WTC11 (cell line): ENCODE data around the gene ZNF470. TPM values are rescaled to one million over a fixed set of nuclear protein-coding genes. Genes with fewer than 3 reads are reported as not detected.
A peak's percentile ranks its signal among the peaks of the same experiment; 100 is the strongest.

Experiments
- CREM ChIP-seq: sonication (generic); formaldehyde crosslinking; IDR thresholded peaks from 2 replicates; pipeline ENCODE4 v1.8.1; 2022; ENCODE audit warnings: mild to moderate bottlenecking, missing genetic modification reagents, moderate library complexity
- ERG ChIP-seq: fragments of 250-450 bp; sonication (Bioruptor Pico); IDR thresholded peaks from 2 replicates; pipeline ENCODE4 v1.8.0; 2021; ENCODE audit warnings: mild to moderate bottlenecking
- ESRRA ChIP-seq: sonication (generic); formaldehyde crosslinking; IDR thresholded peaks from 2 replicates; pipeline ENCODE4 v1.8.1; 2022; ENCODE audit warnings: mild to moderate bottlenecking, missing genetic modification reagents, borderline replicate concordance
- ETV6 ChIP-seq: sonication (generic); formaldehyde crosslinking; IDR thresholded peaks from 2 replicates; pipeline ENCODE4 v1.8.1; 2022; ENCODE audit warnings: mild to moderate bottlenecking, missing genetic modification reagents
- FOXP1 ChIP-seq: sonication (generic); formaldehyde crosslinking; IDR thresholded peaks from 2 replicates; pipeline ENCODE4 v1.8.0; 2022; ENCODE audit warnings: missing genetic modification reagents, mild to moderate bottlenecking, moderate library complexity, borderline replicate concordance
- FOXP4 ChIP-seq: sonication (generic); formaldehyde crosslinking; IDR thresholded peaks from 2 replicates; pipeline ENCODE4 v1.8.0; 2022; ENCODE audit warnings: mild to moderate bottlenecking, missing genetic modification reagents
- GABPB1 ChIP-seq: sonication (generic); formaldehyde crosslinking; IDR thresholded peaks from 2 replicates; pipeline ENCODE4 v1.8.1; 2023; ENCODE audit warnings: mild to moderate bottlenecking, missing genetic modification reagents
- HMGA2 ChIP-seq: fragments of 250-450 bp; sonication (Bioruptor Pico); IDR thresholded peaks from 2 replicates; pipeline ENCODE4 v1.4.0; 2021; ENCODE audit warnings: mild to moderate bottlenecking, moderate library complexity
- HMGXB4 ChIP-seq: sonication (generic); formaldehyde crosslinking; IDR thresholded peaks from 2 replicates; pipeline ENCODE4 v1.8.1; 2023; ENCODE audit warnings: mild to moderate bottlenecking, moderate library complexity, missing genetic modification reagents
- NR1H2 ChIP-seq: sonication (generic); formaldehyde crosslinking; IDR thresholded peaks from 2 replicates; pipeline ENCODE4 v1.9.0; 2021; ENCODE audit warnings: mild to moderate bottlenecking, moderate library complexity, missing genetic modification reagents
- PRDM15 ChIP-seq: sonication (generic); formaldehyde crosslinking; IDR thresholded peaks from 2 replicates; pipeline ENCODE4 v1.8.0; 2022; ENCODE audit warnings: missing genetic modification reagents
- PREB ChIP-seq: sonication (generic); formaldehyde crosslinking; IDR thresholded peaks from 2 replicates; pipeline ENCODE4 v1.8.1; 2022; ENCODE audit warnings: mild to moderate bottlenecking, missing genetic modification reagents, moderate library complexity, borderline replicate concordance
- SMAD3 ChIP-seq: sonication (generic); formaldehyde crosslinking; IDR thresholded peaks from 2 replicates; pipeline ENCODE4 v1.8.0; 2022; ENCODE audit warnings: missing genetic modification reagents, mild to moderate bottlenecking, borderline replicate concordance
- SMAD4 ChIP-seq: sonication (generic); formaldehyde crosslinking; IDR thresholded peaks from 2 replicates; pipeline ENCODE4 v1.8.0; 2022; ENCODE audit warnings: mild to moderate bottlenecking, missing genetic modification reagents
- TCF7 ChIP-seq: sonication (generic); formaldehyde crosslinking; IDR thresholded peaks from 2 replicates; pipeline ENCODE4 v1.8.0; 2022; ENCODE audit warnings: mild to moderate bottlenecking, low read depth, missing genetic modification reagents, moderate library complexity
- ZNF121 ChIP-seq: sonication (generic); formaldehyde crosslinking; IDR thresholded peaks from 2 replicates; pipeline ENCODE4 v1.8.0; 2023; ENCODE audit warnings: missing genetic modification reagents
- ZNF138 ChIP-seq: sonication (generic); formaldehyde crosslinking; conservative IDR thresholded peaks from 2 replicates; pipeline ENCODE4 v1.8.1; 2022; ENCODE audit warnings: mild to moderate bottlenecking, moderate library complexity, missing genetic modification reagents
- ZNF219 ChIP-seq: sonication (generic); formaldehyde crosslinking; IDR thresholded peaks from 2 replicates; pipeline ENCODE4 v1.8.0; 2023; ENCODE audit warnings: missing genetic modification reagents, mild to moderate bottlenecking, borderline replicate concordance
- ZNF425 ChIP-seq: fragments of 250-450 bp; sonication (Bioruptor Pico); conservative IDR thresholded peaks from 2 replicates; pipeline ENCODE4 v1.9.0; 2021; ENCODE audit warnings: mild to moderate bottlenecking
- total RNA-seq: library from RNA; stranded (reverse); gene quantifications from 3 replicates; pipeline ENCODE4 v1.2.3, GENCODE V29; 2021
- TF ChIP-seq, protein P1 (sequence below): sonication (generic); formaldehyde crosslinking; IDR thresholded peaks from 2 replicates; pipeline ENCODE4 v1.8.1; 2023; ENCODE audit warnings: mild to moderate bottlenecking, missing genetic modification reagents, moderate library complexity
- TF ChIP-seq, protein P2 (sequence below): fragments of 250-450 bp; sonication (Bioruptor Pico); IDR thresholded peaks from 2 replicates; pipeline ENCODE4 v1.9.0; 2021; ENCODE audit warnings: mild to moderate bottlenecking, borderline replicate concordance

ZNF470 gene
- total RNA-seq, 1 experiment from 2014 or later: 6.5 TPM

- peak; percentile 77 for TF ChIP-seq HMGXB4 (CRISPR knock-in tag)
- TF ChIP-seq, protein P1, sequence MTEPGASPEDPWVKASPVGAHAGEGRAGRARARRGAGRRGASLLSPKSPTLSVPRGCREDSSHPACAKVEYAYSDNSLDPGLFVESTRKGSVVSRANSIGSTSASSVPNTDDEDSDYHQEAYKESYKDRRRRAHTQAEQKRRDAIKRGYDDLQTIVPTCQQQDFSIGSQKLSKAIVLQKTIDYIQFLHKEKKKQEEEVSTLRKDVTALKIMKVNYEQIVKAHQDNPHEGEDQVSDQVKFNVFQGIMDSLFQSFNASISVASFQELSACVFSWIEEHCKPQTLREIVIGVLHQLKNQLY (CRISPR knock-in tag): peak; percentile 98
- peak; percentile 95 for TF ChIP-seq NR1H2 (CRISPR knock-in tag)
- peak; percentile 95 for TF ChIP-seq CREM (CRISPR knock-in tag)
- peak; percentile 99 for TF ChIP-seq ETV6
- TF ChIP-seq, protein P2, sequence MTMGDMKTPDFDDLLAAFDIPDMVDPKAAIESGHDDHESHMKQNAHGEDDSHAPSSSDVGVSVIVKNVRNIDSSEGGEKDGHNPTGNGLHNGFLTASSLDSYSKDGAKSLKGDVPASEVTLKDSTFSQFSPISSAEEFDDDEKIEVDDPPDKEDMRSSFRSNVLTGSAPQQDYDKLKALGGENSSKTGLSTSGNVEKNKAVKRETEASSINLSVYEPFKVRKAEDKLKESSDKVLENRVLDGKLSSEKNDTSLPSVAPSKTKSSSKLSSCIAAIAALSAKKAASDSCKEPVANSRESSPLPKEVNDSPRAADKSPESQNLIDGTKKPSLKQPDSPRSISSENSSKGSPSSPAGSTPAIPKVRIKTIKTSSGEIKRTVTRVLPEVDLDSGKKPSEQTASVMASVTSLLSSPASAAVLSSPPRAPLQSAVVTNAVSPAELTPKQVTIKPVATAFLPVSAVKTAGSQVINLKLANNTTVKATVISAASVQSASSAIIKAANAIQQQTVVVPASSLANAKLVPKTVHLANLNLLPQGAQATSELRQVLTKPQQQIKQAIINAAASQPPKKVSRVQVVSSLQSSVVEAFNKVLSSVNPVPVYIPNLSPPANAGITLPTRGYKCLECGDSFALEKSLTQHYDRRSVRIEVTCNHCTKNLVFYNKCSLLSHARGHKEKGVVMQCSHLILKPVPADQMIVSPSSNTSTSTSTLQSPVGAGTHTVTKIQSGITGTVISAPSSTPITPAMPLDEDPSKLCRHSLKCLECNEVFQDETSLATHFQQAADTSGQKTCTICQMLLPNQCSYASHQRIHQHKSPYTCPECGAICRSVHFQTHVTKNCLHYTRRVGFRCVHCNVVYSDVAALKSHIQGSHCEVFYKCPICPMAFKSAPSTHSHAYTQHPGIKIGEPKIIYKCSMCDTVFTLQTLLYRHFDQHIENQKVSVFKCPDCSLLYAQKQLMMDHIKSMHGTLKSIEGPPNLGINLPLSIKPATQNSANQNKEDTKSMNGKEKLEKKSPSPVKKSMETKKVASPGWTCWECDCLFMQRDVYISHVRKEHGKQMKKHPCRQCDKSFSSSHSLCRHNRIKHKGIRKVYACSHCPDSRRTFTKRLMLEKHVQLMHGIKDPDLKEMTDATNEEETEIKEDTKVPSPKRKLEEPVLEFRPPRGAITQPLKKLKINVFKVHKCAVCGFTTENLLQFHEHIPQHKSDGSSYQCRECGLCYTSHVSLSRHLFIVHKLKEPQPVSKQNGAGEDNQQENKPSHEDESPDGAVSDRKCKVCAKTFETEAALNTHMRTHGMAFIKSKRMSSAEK (CRISPR knock-in tag): no peak
- peak; percentile 99 for TF ChIP-seq FOXP1
- peak; percentile 99 for TF ChIP-seq ESRRA (CRISPR knock-in tag)
- peak; percentile 99 for TF ChIP-seq SMAD4 (CRISPR knock-in tag)
- TF ChIP-seq PRDM15 (CRISPR knock-in tag): peak; percentile 71
- TF ChIP-seq ZNF138 (CRISPR knock-in tag): no peak; the same call in 1 of the 2 replicates
- peak; percentile 98 for TF ChIP-seq TCF7 (CRISPR knock-in tag)
- peak; percentile 65; the same call in 1 of the 2 replicates for TF ChIP-seq ERG (CRISPR knock-in tag)
- TF ChIP-seq SMAD3 (CRISPR knock-in tag): peak; percentile 99; the same call in 1 of the 2 replicates
- TF ChIP-seq PREB (CRISPR knock-in tag): peak; percentile 99
- no peak for TF ChIP-seq HMGA2 (CRISPR knock-in tag)
- TF ChIP-seq ZNF425: no peak
- TF ChIP-seq ZNF121: peak; percentile 79
- TF ChIP-seq ZNF219 (CRISPR knock-in tag): peak; percentile 99
- TF ChIP-seq FOXP4 (CRISPR knock-in tag): peak; percentile 100
- TF ChIP-seq GABPB1 (CRISPR knock-in tag): peak; percentile 86
Observed at GRCh38 chr19:56637976-56638555, 70.8 kb downstream of the ZNF470 start (continued).
